Trophoblast cell (in vitro differentiated cells and primary cell): ENCODE measurements around the gene PAQR8.

Source experiments
- DNase-seq, 2 donors: peaks; one replicate each; pipeline ENCODE4 v3.0.0-alpha.2; 2016
- H2AFZ ChIP-seq: 2 replicates; pipeline ENCODE4 v1.6.1; 2013; ENCODE audit warnings: low read length, moderate library complexity, mild to moderate bottlenecking; ENCODE audit not compliant: insufficient read depth, poor library complexity
- H2AK5ac ChIP-seq: 2 replicates; pipeline ENCODE4 v1.6.1; 2013; ENCODE audit warnings: mild to moderate bottlenecking, low read length
- H2BK120ac ChIP-seq: 2 replicates; pipeline ENCODE4 v1.6.1; 2013; ENCODE audit warnings: low read length, mild to moderate bottlenecking, moderate library complexity; ENCODE audit not compliant: insufficient read depth, poor library complexity
- H2BK12ac ChIP-seq: 2 replicates; pipeline ENCODE4 v1.6.1; 2013; ENCODE audit warnings: mild to moderate bottlenecking, low read length, moderate library complexity
- H2BK5ac ChIP-seq: 2 replicates; pipeline ENCODE4 v1.6.1; 2013; ENCODE audit warnings: low read length, low read depth, moderate library complexity, mild to moderate bottlenecking; ENCODE audit not compliant: poor library complexity
- H3K14ac ChIP-seq: 2 replicates; pipeline ENCODE4 v1.6.1; 2013; ENCODE audit warnings: mild to moderate bottlenecking, low read length
- H3K18ac ChIP-seq: 2 replicates; pipeline ENCODE4 v1.6.1; 2013; ENCODE audit warnings: mild to moderate bottlenecking, low read length
- H3K23ac ChIP-seq: 2 replicates; pipeline ENCODE4 v1.6.1; 2013; ENCODE audit warnings: low read length
- H3K27ac ChIP-seq: 2 replicates; pipeline ENCODE4 v1.5.1; 2013; ENCODE audit warnings: low read depth, mild to moderate bottlenecking, inconsistent platforms, low read length, moderate library complexity
- H3K27me3 ChIP-seq: 2 replicates; pipeline ENCODE4 v1.6.1; 2013; ENCODE audit warnings: inconsistent platforms, mild to moderate bottlenecking, low read length, moderate library complexity; ENCODE audit not compliant: insufficient read depth
- H3K36me3 ChIP-seq, 2 experiments: 1 replicate in 1 of 2; 2 replicates in 1 of 2; pipeline ENCODE4 v1.6.1; 2013; ENCODE audit warnings: low read length in 2 of 2, mild to moderate bottlenecking in 2 of 2, moderate library complexity in 1 of 2; ENCODE audit not compliant: insufficient read depth in 2 of 2, control insufficient read depth in 1 of 2
- H3K4ac ChIP-seq: 2 replicates; pipeline ENCODE4 v1.6.1; 2013; ENCODE audit warnings: low read depth, mild to moderate bottlenecking, low read length, moderate library complexity
- H3K4me1 ChIP-seq, 2 experiments: 1 replicate in 1 of 2; 2 replicates in 1 of 2; pipeline ENCODE4 v1.6.1; 2013; ENCODE audit warnings: low read length in 2 of 2, mild to moderate bottlenecking in 2 of 2, moderate library complexity in 1 of 2; ENCODE audit not compliant: insufficient read depth in 2 of 2, control insufficient read depth in 1 of 2
- H3K4me2 ChIP-seq: 2 replicates; pipeline ENCODE4 v1.6.1; 2013; ENCODE audit warnings: inconsistent platforms, mild to moderate bottlenecking, low read length, moderate library complexity
- H3K4me3 ChIP-seq: 2 replicates; pipeline ENCODE4 v1.5.1; 2013; ENCODE audit warnings: mild to moderate bottlenecking, low read depth, low read length, inconsistent platforms
- H3K79me1 ChIP-seq: one replicate; pipeline ENCODE4 v1.6.1; 2013; ENCODE audit warnings: low read length
- H3K79me2 ChIP-seq: 2 replicates; pipeline ENCODE4 v1.6.1; 2013; ENCODE audit warnings: low read length, mild to moderate bottlenecking; ENCODE audit not compliant: control insufficient read depth, insufficient read depth, poor library complexity
- H3K9ac ChIP-seq: 2 replicates; pipeline ENCODE4 v1.6.1; 2013; ENCODE audit warnings: mild to moderate bottlenecking, low read length
- H3K9me3 ChIP-seq: 2 replicates; pipeline ENCODE4 v1.6.1; 2013; ENCODE audit warnings: low read depth, mild to moderate bottlenecking, control low read depth, inconsistent platforms, low read length; ENCODE audit not compliant: insufficient read depth
- H4K12ac ChIP-seq: 2 replicates; pipeline ENCODE4 v1.6.1; 2013; ENCODE audit warnings: low read depth, mild to moderate bottlenecking, low read length, moderate library complexity
- H4K8ac ChIP-seq: 2 replicates; pipeline ENCODE4 v1.6.1; 2013; ENCODE audit warnings: low read depth, mild to moderate bottlenecking, low read length, moderate library complexity
- H4K91ac ChIP-seq: one replicate; pipeline ENCODE4 v1.6.1; 2013; ENCODE audit warnings: low read depth, mild to moderate bottlenecking, low read length, moderate library complexity
- WGBS: extraction: QIAGEN DNeasy Blood & Tissue Kit; methylation state at CpG from one replicate; pipeline ENCODE4 v1.1.7; 2013; ENCODE audit warnings: missing lambda C conversion rate; ENCODE audit not compliant: insufficient read length, insufficient coverage; ENCODE audit errors: extremely low coverage; 5-methylcytosine and 5-hydroxymethylcytosine counted together

The PAQR8 gene

GRCh38 chr6:52340603-52340880 is 21.4 kb upstream of the PAQR8 start:
- H4K12ac ChIP-seq, result no peak overlapping the region
- H4K8ac ChIP-seq, result no peak overlapping the region
- H3K14ac ChIP-seq, result no peak overlapping the region
- no peak overlapping the region for H3K4me2 ChIP-seq
- H3K4me3 ChIP-seq, result no peak overlapping the region
- H3K79me1 ChIP-seq, result peaks cover 12% of the 10 kb centered on the region
- no peak overlapping the region for H2BK5ac ChIP-seq
- H3K4me1 ChIP-seq, result peaks cover 5 to 14% of the 10 kb centered on the region in 2 experiments
- H3K4ac ChIP-seq, result no peak overlapping the region
- no peak overlapping the region for H3K9ac ChIP-seq
- no peak overlapping the region for H3K18ac ChIP-seq
- no peak overlapping the region for H4K91ac ChIP-seq
- H2BK12ac ChIP-seq, result no peak overlapping the region
- no peaks in the 10 kb centered on the region for H3K36me3 ChIP-seq
- H3K79me2 ChIP-seq, result no peaks in the 10 kb centered on the region
- H2AK5ac ChIP-seq, result no peak overlapping the region
- no peak overlapping the region for H2BK120ac ChIP-seq
- H3K27me3 ChIP-seq, result no peaks in the 10 kb centered on the region
- peak overlapping the region; percentile 76 for H3K27ac ChIP-seq
- no peak for DNase-seq
- H2AFZ ChIP-seq, result no peak overlapping the region
- no peaks in the 10 kb centered on the region for H3K9me3 ChIP-seq
- H3K23ac ChIP-seq, result no peak overlapping the region

DNA sequence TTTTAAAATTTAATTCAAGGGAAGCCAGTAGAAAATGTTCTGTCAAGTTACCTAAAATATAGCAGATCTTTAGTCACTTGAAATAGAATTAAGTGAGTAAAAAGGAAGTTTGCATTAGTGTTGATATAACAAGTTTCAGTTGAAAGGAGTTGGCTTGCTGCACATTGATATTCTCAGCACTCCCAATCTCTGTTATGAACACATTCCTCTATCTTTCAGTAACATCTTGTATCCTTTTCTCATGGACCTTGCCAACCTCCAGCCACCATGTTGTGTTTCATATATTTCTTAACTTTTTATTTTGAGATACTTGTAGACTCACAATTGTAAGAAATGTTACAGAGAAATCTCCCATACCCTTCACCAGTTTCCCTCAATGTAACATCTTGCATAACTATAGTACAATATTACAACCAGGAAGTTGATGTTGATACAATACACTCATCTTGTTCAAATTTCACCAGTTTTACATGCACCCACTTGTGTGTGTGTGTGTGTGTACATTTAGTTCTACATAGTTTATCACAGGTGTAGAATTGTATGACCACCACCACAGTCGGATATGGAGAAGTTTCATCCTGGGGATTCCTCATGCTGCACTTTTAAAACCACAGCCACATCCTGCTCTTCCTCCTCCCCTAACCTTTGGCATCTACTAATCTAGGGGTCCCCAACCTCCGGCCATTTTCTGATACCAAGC is 20.2 kb upstream of the PAQR8 start:
- Histone ChIP-seq H3K4me1 (peaks cover 5 to 14% of the 10 kb centered on the region in 2 experiments), H3K27ac (no peak overlapping the region), H3K9ac (no peak overlapping the region), H3K4ac (no peak overlapping the region), H3K36me3 (no peaks in the 10 kb centered on the region), H2AFZ (no peak overlapping the region), H2BK12ac (peak overlapping the region; percentile 72), H2AK5ac (peak overlapping the region; percentile 44), H3K4me3 (no peak overlapping the region), H3K23ac (no peak overlapping the region), H3K18ac (no peak overlapping the region), H4K8ac (peak overlapping the region; percentile 53), H2BK120ac (peak overlapping the region; percentile 41), H4K91ac (peak overlapping the region; percentile 45), H3K14ac (peak overlapping the region; percentile 24), H4K12ac (no peak overlapping the region), H3K79me1 (peaks cover 12% of the 10 kb centered on the region), H3K79me2 (no peaks in the 10 kb centered on the region), H3K27me3 (no peaks in the 10 kb centered on the region), H3K9me3 (no peaks in the 10 kb centered on the region), H2BK5ac (peak overlapping the region; percentile 12), H3K4me2 (no peak overlapping the region)
- WGBS, result no CpG with 5 or more reads among the region's 2 CpGs
- no peak for DNase-seq

DNA sequence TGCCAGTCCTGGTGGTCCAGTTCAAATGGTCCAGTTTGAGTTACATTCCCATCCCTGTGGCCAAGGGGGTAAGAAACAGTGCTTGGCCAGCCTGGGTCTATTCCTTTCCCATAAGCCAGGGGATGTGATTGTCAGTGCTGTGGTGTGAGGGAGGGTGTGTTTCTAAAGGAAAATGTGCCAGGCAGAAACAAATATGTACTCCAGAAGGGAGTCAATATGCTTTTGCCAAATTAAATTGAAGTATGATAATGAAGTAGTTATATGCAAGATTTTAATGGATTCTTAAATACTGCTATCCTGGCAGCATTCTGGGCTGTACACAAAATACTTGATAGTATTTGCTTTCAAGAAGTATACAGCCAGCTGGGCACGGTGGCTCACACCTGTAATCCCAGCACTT is 16.6 kb upstream of the PAQR8 start:
- no peak overlapping the region for H4K91ac ChIP-seq
- no peak overlapping the region for H4K12ac ChIP-seq
- no peak overlapping the region for H3K4me2 ChIP-seq
- no peaks in the 10 kb centered on the region for H3K36me3 ChIP-seq
- H3K4me3 ChIP-seq, result no peak overlapping the region
- no peak overlapping the region for H3K9ac ChIP-seq
- peaks cover 7 to 16% of the 10 kb centered on the region in 2 experiments for H3K4me1 ChIP-seq
- H3K79me1 ChIP-seq, result peaks cover 7% of the 10 kb centered on the region
- no peak overlapping the region for H2AFZ ChIP-seq
- H2BK5ac ChIP-seq, result no peak overlapping the region
- H3K27ac ChIP-seq, result no peak overlapping the region
- no peaks in the 10 kb centered on the region for H3K79me2 ChIP-seq
- no peak overlapping the region for H4K8ac ChIP-seq
- H3K4ac ChIP-seq, result no peak overlapping the region
- no CpG with 5 or more reads among the region's 1 CpG for WGBS
- no peak overlapping the region for H3K18ac ChIP-seq
- no peak overlapping the region for H3K14ac ChIP-seq
- no peak overlapping the region for H2BK120ac ChIP-seq
- H3K27me3 ChIP-seq, result no peaks in the 10 kb centered on the region
- H3K9me3 ChIP-seq, result no peaks in the 10 kb centered on the region
- DNase-seq, result no peak
- H2BK12ac ChIP-seq, result peak overlapping the region; percentile 15
- H2AK5ac ChIP-seq, result no peak overlapping the region
- H3K23ac ChIP-seq, result no peak overlapping the region

DNA sequence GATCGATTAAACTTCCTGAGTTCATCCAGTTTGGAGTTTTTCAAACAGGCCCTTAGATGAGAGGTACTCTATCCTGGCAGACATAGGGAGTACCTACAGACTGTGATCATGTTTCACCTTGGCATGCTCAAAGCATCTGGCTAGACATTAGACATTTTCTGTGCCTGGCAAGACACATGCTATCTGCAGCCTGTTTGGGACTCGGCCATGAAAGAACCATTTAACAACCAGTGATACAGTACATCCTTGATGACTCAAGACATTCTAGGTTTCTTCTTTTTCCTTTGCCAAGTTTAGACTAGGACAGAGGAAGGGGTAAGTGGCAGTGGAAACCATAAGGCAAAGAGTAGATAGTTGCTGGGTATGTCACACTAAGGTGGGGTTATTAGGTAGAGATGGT is 15.4 kb upstream of the PAQR8 start:
- H3K9ac ChIP-seq, result no peak overlapping the region
- no peak overlapping the region for H2AK5ac ChIP-seq
- H4K8ac ChIP-seq, result no peak overlapping the region
- H3K23ac ChIP-seq, result no peak overlapping the region
- no peak overlapping the region for H2BK12ac ChIP-seq
- H3K4me1 ChIP-seq, result peaks cover 7 to 16% of the 10 kb centered on the region in 2 experiments
- H3K79me1 ChIP-seq, result peaks cover 7% of the 10 kb centered on the region
- no peak overlapping the region for H3K18ac ChIP-seq
- no peak for DNase-seq
- no peaks in the 10 kb centered on the region for H3K9me3 ChIP-seq
- H2AFZ ChIP-seq, result no peak overlapping the region
- no peak overlapping the region for H2BK5ac ChIP-seq
- no peak overlapping the region for H3K4me3 ChIP-seq
- no peak overlapping the region for H3K4me2 ChIP-seq
- no peak overlapping the region for H2BK120ac ChIP-seq
- WGBS, result no CpG with 5 or more reads among the region's 2 CpGs
- H3K36me3 ChIP-seq, result no peaks in the 10 kb centered on the region
- no peak overlapping the region for H4K12ac ChIP-seq
- no peak overlapping the region for H3K27ac ChIP-seq
- no peaks in the 10 kb centered on the region for H3K27me3 ChIP-seq
- no peak overlapping the region for H3K14ac ChIP-seq
- H3K4ac ChIP-seq, result no peak overlapping the region
- no peaks in the 10 kb centered on the region for H3K79me2 ChIP-seq
- no peak overlapping the region for H4K91ac ChIP-seq
